NCI-H69 (cell line): ENCODE measurements around the gene FAM181A.

Source experiments
- DNase-seq: peaks from one replicate; lab custom pipeline; 2025; lab: John Stamatoyannopoulos, UW

The FAM181A gene

GRCh38 chr14:93978735-93979134 lies 51.6 kb downstream of the FAM181A start:
- no peak for DNase-seq
